Hepatocyte (in vitro differentiated cells): ENCODE results near the gene C5AR2. TPM values are rescaled to one million over a fixed set of nuclear protein-coding genes. Genes with fewer than 3 reads are reported as not detected.

Experiments used
- DNase-seq: peaks from one replicate; pipeline ENCODE4 v3.0.0-alpha.2; 2016; ENCODE audit warnings: low spot score
- H2AFZ ChIP-seq: fragments of 200-600 bp; sonication (generic); 2 replicates; pipeline ENCODE4 v1.6.0; 2016; ENCODE audit warnings: antibody characterized with exemption, mild to moderate bottlenecking
- H3K27ac ChIP-seq: fragments of 200-600 bp; sonication (generic); 2 replicates; pipeline ENCODE4 v1.5.1; 2016; ENCODE audit warnings: mild to moderate bottlenecking
- H3K27me3 ChIP-seq: fragments of 200-600 bp; sonication (generic); 2 replicates; pipeline ENCODE4 v1.6.1; 2016
- H3K36me3 ChIP-seq: fragments of 200-600 bp; sonication (generic); replicated peaks from 2 replicates; pipeline ENCODE4 v1.5.1; 2016; ENCODE audit warnings: low read depth; ENCODE audit not compliant: insufficient read depth
- H3K4me1 ChIP-seq: fragments of 200-600 bp; sonication (generic); 2 replicates; pipeline ENCODE4 v1.5.1; 2016; ENCODE audit warnings: mild to moderate bottlenecking, moderate library complexity; ENCODE audit not compliant: insufficient read depth
- H3K4me2 ChIP-seq: fragments of 200-600 bp; sonication (generic); 2 replicates; pipeline ENCODE4 v1.6.0; 2016
- H3K4me3 ChIP-seq: fragments of 200-600 bp; sonication (generic); 2 replicates; pipeline ENCODE4 v1.5.1; 2016; ENCODE audit warnings: mild to moderate bottlenecking
- H3K79me2 ChIP-seq: fragments of 200-600 bp; sonication (generic); 2 replicates; pipeline ENCODE4 v1.6.0; 2017; ENCODE audit warnings: mild to moderate bottlenecking
- H3K9me2 ChIP-seq: fragments of 200-600 bp; sonication (generic); replicated peaks from 2 replicates; pipeline ENCODE4 v1.6.0; 2017; ENCODE audit warnings: mild to moderate bottlenecking; ENCODE audit not compliant: insufficient read depth
- H3K9me3 ChIP-seq: fragments of 200-600 bp; sonication (generic); 2 replicates; pipeline ENCODE4 v1.5.1; 2016; ENCODE audit warnings: low read depth, mild to moderate bottlenecking
- H4K20me1 ChIP-seq: fragments of 200-600 bp; sonication (generic); 2 replicates; pipeline ENCODE4 v1.6.0; 2016; ENCODE audit warnings: mild to moderate bottlenecking; ENCODE audit not compliant: insufficient read depth, poor library complexity, severe bottlenecking
- EZH2 ChIP-seq: fragments of 200-600 bp; sonication (generic); IDR thresholded peaks from 2 replicates; pipeline ENCODE4 v1.6.1; 2016; ENCODE audit warnings: antibody characterized with exemption, mild to moderate bottlenecking, borderline replicate concordance
- EZH2phosphoT487 ChIP-seq: fragments of 200-600 bp; sonication (generic); IDR thresholded peaks from one replicate; pipeline ENCODE4 v1.6.1; 2018; ENCODE audit warnings: antibody characterized with exemption, mild to moderate bottlenecking, low read depth, moderate library complexity; ENCODE audit not compliant: unreplicated experiment, severe bottlenecking
- WGBS: methylation state at CpG from one replicate; pipeline ENCODE4 v1.1.6; 2016; ENCODE audit warnings: low lambda C conversion rate; ENCODE audit errors: missing lambda C conversion rate; 5-methylcytosine and 5-hydroxymethylcytosine counted together
- polyA plus RNA-seq: library from polyadenylated mRNA; unstranded; fragments of >200 nt; fragmentation: Nextera tagmentation; extraction: Ambion mirVana; gene quantifications from 2 replicates; pipeline ENCODE4 v1.2.1, GENCODE V29; 2016
- total RNA-seq: library from RNA; depleted of rRNA; stranded (reverse); fragments of >200 nt; gene quantifications from 2 replicates; pipeline ENCODE4 v1.2.3, GENCODE V29; 2014
- TF ChIP-seq, protein P1 (sequence below): fragments of 200-600 bp; sonication (generic); IDR thresholded peaks from 2 replicates; pipeline ENCODE4 v1.5.1; 2016; ENCODE audit warnings: antibody characterized with exemption, mild to moderate bottlenecking; ENCODE audit not compliant: poor library complexity

Gene C5AR2
- total and polyA plus RNA-seq, 2 experiments from 2014 or later, result 0.53 TPM; not detected in 1

GRCh38 chr19:47357788-47358680, 26.1 kb downstream of the C5AR2 start:
- no peaks in the 10 kb centered on the region for H3K9me2 ChIP-seq
- H3K4me1 ChIP-seq, result no peaks in the 10 kb centered on the region
- no peaks in the 10 kb centered on the region for H4K20me1 ChIP-seq
- no peaks in the 10 kb centered on the region for H3K27me3 ChIP-seq
- H3K4me3 ChIP-seq, result no peak overlapping the region
- H3K9me3 ChIP-seq, result no peaks in the 10 kb centered on the region
- no peak overlapping the region for H3K27ac ChIP-seq
- TF ChIP-seq, protein P1, sequence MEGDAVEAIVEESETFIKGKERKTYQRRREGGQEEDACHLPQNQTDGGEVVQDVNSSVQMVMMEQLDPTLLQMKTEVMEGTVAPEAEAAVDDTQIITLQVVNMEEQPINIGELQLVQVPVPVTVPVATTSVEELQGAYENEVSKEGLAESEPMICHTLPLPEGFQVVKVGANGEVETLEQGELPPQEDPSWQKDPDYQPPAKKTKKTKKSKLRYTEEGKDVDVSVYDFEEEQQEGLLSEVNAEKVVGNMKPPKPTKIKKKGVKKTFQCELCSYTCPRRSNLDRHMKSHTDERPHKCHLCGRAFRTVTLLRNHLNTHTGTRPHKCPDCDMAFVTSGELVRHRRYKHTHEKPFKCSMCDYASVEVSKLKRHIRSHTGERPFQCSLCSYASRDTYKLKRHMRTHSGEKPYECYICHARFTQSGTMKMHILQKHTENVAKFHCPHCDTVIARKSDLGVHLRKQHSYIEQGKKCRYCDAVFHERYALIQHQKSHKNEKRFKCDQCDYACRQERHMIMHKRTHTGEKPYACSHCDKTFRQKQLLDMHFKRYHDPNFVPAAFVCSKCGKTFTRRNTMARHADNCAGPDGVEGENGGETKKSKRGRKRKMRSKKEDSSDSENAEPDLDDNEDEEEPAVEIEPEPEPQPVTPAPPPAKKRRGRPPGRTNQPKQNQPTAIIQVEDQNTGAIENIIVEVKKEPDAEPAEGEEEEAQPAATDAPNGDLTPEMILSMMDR, result no peak
- no peak for TF ChIP-seq EZH2phosphoT487
- no peak for TF ChIP-seq EZH2
- H3K4me2 ChIP-seq, result no peak overlapping the region
- no peak for DNase-seq
- peaks cover 7% of the 10 kb centered on the region for H3K79me2 ChIP-seq
- WGBS, result 97% methylated on average over 28 of the region's 28 CpGs
- no peaks in the 10 kb centered on the region for H3K36me3 ChIP-seq
- H2AFZ ChIP-seq, result no peak overlapping the region

GRCh38 chr19:47358936-47359335, 27.0 kb downstream of the C5AR2 start:
- H3K36me3 ChIP-seq, result no peaks in the 10 kb centered on the region
- H3K27ac ChIP-seq, result no peak overlapping the region
- peaks cover 3% of the 10 kb centered on the region for H3K79me2 ChIP-seq
- WGBS, result 86% methylated on average over 6 of the region's 6 CpGs
- H2AFZ ChIP-seq, result no peak overlapping the region
- TF ChIP-seq, protein P1, result no peak
- TF ChIP-seq EZH2phosphoT487 (no peak), EZH2 (no peak)
- no peaks in the 10 kb centered on the region for H3K9me2 ChIP-seq
- H3K27me3 ChIP-seq, result no peaks in the 10 kb centered on the region
- no peaks in the 10 kb centered on the region for H3K9me3 ChIP-seq
- H4K20me1 ChIP-seq, result no peaks in the 10 kb centered on the region
- no peak overlapping the region for H3K4me3 ChIP-seq
- no peak overlapping the region for H3K4me2 ChIP-seq
- no peaks in the 10 kb centered on the region for H3K4me1 ChIP-seq
- no peak for DNase-seq

- Histone ChIP-seq H3K27ac (no peak overlapping the region), H3K27me3 (no peaks in the 10 kb centered on the region), H3K79me2 (no peaks in the 10 kb centered on the region), H3K9me2 (no peaks in the 10 kb centered on the region), H3K4me2 (no peak overlapping the region), H4K20me1 (no peaks in the 10 kb centered on the region), H3K36me3 (no peaks in the 10 kb centered on the region), H3K4me3 (no peak overlapping the region), H3K9me3 (no peaks in the 10 kb centered on the region), H2AFZ (no peak overlapping the region), H3K4me1 (no peaks in the 10 kb centered on the region)
- no peak for TF ChIP-seq EZH2
- TF ChIP-seq, protein P1, result no peak
- TF ChIP-seq EZH2phosphoT487, result no peak
- no peak for DNase-seq
- whole genome bisulfite sequencing, result 95% methylated on average over 21 of the region's 21 CpGs
Measured at GRCh38 chr19:47362321-47362720, 30.3 kb downstream of the C5AR2 start.
